ENCODE results near the gene PIP4K2A.
A peak's percentile ranks its signal among the peaks of the same experiment; 100 is the strongest.

PIP4K2A gene

GRCh38 chr10:22618078-22618785, 96.1 kb downstream of the PIP4K2A start:
- no peak for DNase-seq (ENCODE audit: low spot score)

GRCh38 chr10:22617516-22617915, 96.9 kb downstream of the PIP4K2A start:
- DNase-seq (ENCODE audit: low spot score): no peak

- no peak for DNase-seq (ENCODE audit: low spot score)
These were observed 97.3 kb downstream of the PIP4K2A start for GRCh38 chr10:22617051-22617450.

- peak; percentile 81 for DNase-seq (ENCODE audit: low spot score)
These were observed 98.4 kb downstream of the PIP4K2A start for GRCh38 chr10:22615819-22616499.

GRCh38 chr10:22615101-22615500, 99.3 kb downstream of the PIP4K2A start:
- DNase-seq (ENCODE audit: low spot score): no peak

GRCh38 chr10:22613011-22613410, 101.4 kb downstream of the PIP4K2A start:
- no peak for DNase-seq (ENCODE audit: low spot score)

GRCh38 chr10:22612318-22612717, 102.1 kb downstream of the PIP4K2A start:
- DNase-seq (ENCODE audit: low spot score): no peak

- DNase-seq (ENCODE audit: low spot score): peak; percentile 85
These were observed 102.8 kb downstream of the PIP4K2A start for GRCh38 chr10:22611425-22612115.

GRCh38 chr10:22610610-22611009, 103.8 kb downstream of the PIP4K2A start:
- no peak for DNase-seq (ENCODE audit: low spot score)

GRCh38 chr10:22609719-22610465, 104.5 kb downstream of the PIP4K2A start:
- DNase-seq (ENCODE audit: low spot score): no peak

- DNase-seq (ENCODE audit: low spot score): no peak
These were observed 105.1 kb downstream of the PIP4K2A start for GRCh38 chr10:22609251-22609650.

- no peak for DNase-seq (ENCODE audit: low spot score)
These were observed 107.1 kb downstream of the PIP4K2A start for GRCh38 chr10:22607261-22607660.

- DNase-seq (ENCODE audit: low spot score): peak; percentile 58
These were observed 108.2 kb downstream of the PIP4K2A start for GRCh38 chr10:22606164-22606614.

- DNase-seq (ENCODE audit: low spot score): peak; percentile 65
These were observed 109.2 kb downstream of the PIP4K2A start for GRCh38 chr10:22605168-22605567.

- DNase-seq (ENCODE audit: low spot score): no peak
These were observed 109.8 kb downstream of the PIP4K2A start for GRCh38 chr10:22604344-22605126.

GRCh38 chr10:22603581-22603980, 110.8 kb downstream of the PIP4K2A start:
- DNase-seq (ENCODE audit: low spot score): no peak

GRCh38 chr10:22601618-22602017, 112.8 kb downstream of the PIP4K2A start:
- DNase-seq (ENCODE audit: low spot score): no peak

- DNase-seq (ENCODE audit: low spot score): no peak
These were observed 114.6 kb downstream of the PIP4K2A start for GRCh38 chr10:22599636-22600228.

- DNase-seq (ENCODE audit: low spot score): peak; percentile 53
These were observed 115.3 kb downstream of the PIP4K2A start for GRCh38 chr10:22599048-22599561.

GRCh38 chr10:22598478-22598877, 115.9 kb downstream of the PIP4K2A start:
- no peak for DNase-seq (ENCODE audit: low spot score)

- peak; percentile 54 for DNase-seq (ENCODE audit: low spot score)
These were observed 117.2 kb downstream of the PIP4K2A start for GRCh38 chr10:22597138-22597537.
